ENCODE data around the gene IGFL1.
"Not testable (repeated sequence)": the region's sequence is repeated elsewhere in the genome, so short reads cannot be mapped to it uniquely, and the experiment has no call there.

The IGFL1 gene

GRCh38 chr19:46202872-46203860 lies 26.4 kb upstream of the IGFL1 start:
- peak; percentile 57 for DNase-seq

DNA sequence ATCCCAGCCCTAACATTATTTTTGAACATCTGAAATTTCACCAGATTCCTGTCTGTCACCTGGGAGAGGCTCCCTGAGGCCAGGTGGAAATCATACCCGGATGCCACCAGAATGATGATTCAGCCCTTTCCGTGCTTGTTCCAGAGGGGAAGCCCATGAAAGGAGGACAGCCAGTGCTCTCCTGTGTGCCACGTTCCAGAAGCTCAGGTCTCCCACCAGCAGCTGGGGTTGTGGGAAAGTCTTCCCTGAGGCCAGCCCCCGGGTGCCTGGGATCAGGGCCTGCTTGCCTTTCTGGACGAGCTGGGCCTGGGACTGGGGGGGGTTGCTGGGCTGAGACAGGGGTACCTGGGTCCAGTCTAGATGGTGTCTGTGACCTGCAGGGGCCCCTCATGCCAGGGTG lies 25.5 kb upstream of the IGFL1 start:
- DNase-seq = no peak

- peak; percentile 24 for DNase-seq
Measured at GRCh38 chr19:46205183-46205984, 24.2 kb upstream of the IGFL1 start.

DNA sequence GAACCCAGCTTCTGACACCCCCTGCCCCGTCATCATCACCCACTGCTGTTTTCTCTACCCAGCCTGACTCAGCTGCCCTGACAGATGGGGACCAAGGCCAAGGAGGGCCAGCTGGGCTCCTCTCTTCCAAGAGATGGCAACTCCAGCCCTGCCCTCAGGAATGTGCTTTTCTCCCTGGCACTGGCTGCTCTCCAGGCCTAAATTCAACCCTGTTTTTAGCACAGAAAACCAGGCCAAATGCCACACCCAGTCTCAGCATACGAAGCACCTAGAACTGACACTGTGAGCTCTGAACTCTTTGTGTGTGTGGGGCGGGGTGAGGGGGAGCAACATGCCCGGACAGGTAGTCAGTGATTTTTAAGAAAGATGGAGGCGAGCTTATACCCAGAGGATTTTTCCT lies 23.4 kb upstream of the IGFL1 start:
- DNase-seq = no peak

DNA sequence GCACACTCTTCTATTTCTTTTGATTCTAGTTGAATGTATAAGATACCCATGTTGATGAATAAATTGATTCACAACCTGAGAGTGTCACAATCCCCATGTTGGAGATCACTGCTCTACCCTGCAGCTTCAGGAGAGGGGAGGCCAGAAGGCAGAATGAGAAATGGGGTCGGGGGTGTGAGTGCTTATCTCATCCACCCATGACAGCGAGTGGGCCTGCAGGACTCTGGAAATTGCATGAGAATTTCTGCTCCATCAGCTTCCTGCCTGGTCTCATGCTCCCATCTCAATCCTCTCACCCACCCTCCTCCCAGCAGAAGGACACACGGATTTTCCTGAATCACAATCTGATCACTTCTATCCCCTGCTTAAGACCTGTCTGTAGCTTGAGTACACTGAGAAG lies 22.9 kb upstream of the IGFL1 start:
- DNase-seq = no peak

DNA sequence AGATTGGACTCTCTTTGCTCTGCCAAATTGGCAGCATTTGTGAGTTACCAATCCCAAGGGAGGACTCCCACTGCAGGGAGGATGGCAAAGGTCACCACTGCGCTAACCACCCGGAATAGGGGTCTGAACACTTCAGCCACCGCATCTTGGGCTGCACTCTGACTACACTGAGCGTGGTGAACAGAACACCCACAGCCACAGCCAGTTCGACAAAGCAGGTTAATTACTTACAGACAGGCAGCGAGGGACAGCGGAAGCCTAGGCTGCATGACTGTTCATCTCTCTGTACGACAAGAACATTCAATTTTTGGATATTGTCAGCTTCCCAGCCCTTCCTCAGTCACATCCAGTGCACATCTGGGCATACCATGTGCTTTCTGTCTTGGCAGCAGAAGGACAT lies 21.7 kb upstream of the IGFL1 start:
- DNase-seq = not testable (repeated sequence)

DNA sequence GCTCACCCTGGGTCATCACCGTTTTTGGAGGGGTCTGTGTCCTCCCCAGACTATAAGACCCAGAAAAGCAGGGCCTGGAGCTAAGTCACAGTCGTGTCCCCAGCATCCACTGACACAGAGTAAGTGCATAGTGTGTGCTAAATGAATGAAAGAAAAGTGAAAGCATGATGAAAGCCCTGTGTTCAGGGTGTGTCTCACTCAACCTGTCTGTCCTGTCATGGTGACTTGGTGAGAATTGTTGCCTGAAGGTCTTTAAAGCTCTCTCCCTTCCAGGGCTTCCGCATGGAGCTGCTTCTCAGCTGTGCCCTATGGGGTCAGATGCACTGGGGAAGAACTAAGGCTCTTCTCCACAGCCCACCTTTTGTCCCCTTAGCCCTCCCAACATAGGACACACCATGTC lies 20.5 kb upstream of the IGFL1 start:
- DNase-seq = peak; percentile 28

GRCh38 chr19:46209472-46209871 lies 20.1 kb upstream of the IGFL1 start:
- no peak for DNase-seq

DNA sequence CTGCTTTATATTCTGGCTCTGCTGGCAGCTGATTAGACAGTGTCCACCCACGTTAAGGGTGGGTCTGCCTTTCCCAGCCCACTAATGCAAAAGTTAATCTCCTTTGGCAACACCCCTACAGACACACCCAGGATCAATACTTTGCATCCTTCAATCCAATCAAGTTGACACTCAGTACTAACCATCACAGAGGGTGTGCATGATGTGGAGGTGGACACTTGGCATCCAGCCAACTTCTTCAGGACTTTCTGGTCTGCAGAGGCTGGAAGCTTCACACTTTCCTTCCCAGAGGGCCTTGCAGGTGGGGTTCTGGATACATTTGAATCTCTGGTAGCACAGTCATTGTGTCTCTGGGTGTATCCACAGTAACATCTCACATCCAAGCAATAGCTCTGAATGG lies 18.9 kb upstream of the IGFL1 start:
- DNase-seq = peak; percentile 58

GRCh38 chr19:46211201-46211881 lies 18.2 kb upstream of the IGFL1 start:
- no peak for DNase-seq

DNA sequence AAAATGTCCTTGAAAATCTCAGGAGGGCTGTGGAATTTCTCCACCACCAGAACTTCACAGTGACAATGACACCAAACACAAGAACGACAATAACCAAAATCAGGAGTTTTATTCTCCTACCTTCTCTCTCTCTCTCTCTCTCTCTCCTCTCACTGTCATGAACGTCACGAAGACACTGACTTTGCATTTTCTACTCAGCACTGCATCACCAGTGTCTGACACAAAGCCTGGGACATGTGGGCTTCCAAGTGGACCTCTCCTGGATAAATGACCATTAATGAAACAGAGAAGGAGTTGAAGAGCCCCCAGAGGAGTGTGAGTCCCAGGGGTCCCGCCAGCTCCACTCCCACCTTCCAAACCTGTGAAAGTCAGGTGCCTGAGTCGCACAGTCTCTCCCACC lies 16.9 kb upstream of the IGFL1 start:
- not testable (repeated sequence) for DNase-seq

GRCh38 chr19:46213156-46213555 lies 16.4 kb upstream of the IGFL1 start:
- no peak for DNase-seq

DNA sequence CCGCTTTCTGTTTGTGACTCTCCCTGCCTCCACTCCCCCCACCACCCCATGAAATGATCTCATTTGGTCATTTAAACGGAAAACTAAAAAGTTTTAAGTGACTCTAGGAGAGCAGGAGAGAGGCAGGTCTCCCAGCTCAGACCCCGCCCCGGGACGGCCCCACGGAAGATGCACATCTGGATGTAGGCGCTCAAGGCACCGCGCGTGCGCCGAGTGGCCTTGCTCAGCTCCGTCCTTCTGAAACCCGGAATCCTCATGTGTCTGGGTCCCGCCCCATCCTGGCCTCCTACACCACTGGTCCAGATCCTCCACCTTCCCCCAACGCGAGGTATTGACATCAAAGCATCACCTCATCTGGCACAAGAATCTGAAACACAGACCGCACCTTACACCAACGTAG lies 15.7 kb upstream of the IGFL1 start:
- no peak for DNase-seq

DNA sequence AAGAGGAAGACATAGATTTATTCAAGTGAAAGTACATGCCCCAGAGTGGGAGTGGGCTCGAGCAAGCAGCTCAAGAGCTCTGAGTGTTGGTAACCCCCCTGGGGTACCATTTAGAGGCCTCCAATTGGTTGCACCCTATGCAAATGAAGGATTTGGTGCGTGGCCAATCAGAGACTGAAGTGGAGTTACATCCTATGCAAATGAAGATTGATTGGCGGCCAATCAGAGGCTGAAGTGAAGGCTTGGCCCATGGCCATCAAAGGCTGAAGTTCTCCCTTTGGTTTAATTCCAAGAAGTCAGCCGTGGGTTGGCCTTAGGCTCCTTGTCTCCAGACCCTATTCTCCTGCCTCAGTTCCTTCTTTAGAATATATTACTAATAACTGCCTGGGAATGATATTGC lies 12.9 kb upstream of the IGFL1 start:
- DNase-seq = no peak

DNA sequence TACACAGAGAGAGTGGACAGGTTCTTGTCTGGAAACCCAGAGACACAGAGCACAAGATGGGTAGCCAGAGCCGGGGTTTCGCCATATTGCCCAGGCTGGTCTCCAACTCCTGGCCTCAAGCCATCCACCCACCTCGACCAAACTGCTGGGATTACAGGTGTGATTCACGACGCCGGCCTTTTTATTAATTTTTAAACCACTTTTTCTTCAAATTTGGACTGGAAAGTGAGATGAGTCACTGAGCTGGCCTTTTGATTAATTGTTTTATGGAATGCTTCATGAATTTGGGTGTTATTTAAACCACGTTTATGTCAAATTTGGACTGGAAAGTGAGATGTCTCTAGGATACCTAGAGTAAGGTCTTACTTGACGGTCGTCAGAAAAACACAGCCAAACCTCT lies 12.1 kb upstream of the IGFL1 start:
- DNase-seq = no peak

GRCh38 chr19:46218160-46218559 lies 11.4 kb upstream of the IGFL1 start:
- peak; percentile 67 for DNase-seq

DNA sequence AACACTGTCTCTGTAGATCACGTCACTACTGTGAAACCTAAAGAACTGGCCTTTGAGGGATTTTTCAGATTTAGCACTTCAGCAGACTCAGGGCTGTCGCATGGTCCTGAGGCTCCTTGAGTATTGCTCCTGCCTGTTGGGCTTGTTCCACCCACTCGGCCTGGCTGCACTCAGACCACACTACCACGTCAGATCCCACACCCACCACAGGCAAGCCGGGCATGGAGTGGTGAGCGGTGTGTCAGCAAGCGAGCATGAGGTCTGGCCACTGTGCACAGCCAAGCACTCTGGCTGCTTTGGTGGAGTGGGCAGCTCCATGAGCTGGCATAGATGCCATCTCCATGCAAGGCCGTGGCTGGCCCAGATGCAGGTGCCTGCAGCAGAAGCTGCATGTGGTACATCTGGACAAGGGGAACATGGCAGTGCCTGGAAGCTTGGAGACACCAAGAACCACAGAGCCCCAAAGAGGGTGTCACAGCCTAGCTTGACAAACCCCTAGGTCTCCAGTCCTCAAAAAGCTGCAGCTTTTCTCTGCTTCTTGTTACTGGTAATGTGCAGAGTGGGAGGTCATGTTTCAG lies 9.4 kb upstream of the IGFL1 start:
- no peak for DNase-seq

GRCh38 chr19:46221152-46221551 lies 8.4 kb upstream of the IGFL1 start:
- DNase-seq = no peak

GRCh38 chr19:46221981-46222610 lies 7.4 kb upstream of the IGFL1 start:
- DNase-seq = no peak

DNA sequence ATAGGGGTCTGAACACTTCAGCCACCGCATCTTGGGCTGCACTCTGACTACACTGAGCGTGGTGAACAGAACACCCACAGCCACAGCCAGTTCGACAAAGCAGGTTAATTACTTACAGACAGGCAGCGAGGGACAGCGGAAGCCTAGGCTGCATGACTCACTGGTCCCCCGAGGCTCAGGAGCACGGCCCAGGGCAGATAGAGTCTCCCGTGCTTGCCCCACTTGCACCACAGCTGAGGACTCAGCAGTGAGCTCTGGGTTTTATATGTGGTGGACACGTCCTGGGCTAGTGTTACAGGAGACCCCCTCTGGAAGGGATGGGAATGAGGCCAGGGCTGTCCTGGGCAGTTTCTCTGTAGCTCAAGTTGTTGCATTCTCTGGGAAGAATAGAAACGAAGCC lies 5.8 kb upstream of the IGFL1 start:
- DNase-seq = not testable (repeated sequence)

GRCh38 chr19:46224773-46225172 lies 4.8 kb upstream of the IGFL1 start:
- DNase-seq = no peak

GRCh38 chr19:46225558-46226004 lies 4.0 kb upstream of the IGFL1 start:
- peak; percentile 58 for DNase-seq
